ENCODE measurements around the gene ATRAID. TPM values are rescaled to one million over a fixed set of nuclear protein-coding genes. Genes with fewer than 3 reads are reported as not detected.

The ATRAID gene
- total and polyA plus RNA-seq, 4 donors = 93.3 to 198 (median 107) TPM

- H3K27ac ChIP-seq (ENCODE audit: low read depth, low read length) = peak within 1 kb of the TSS; percentile 79
- WGBS (ENCODE audit: insufficient coverage) = under 1% methylated on average over 69 of the region's 72 CpGs
- peak; percentile 57 to 95 (median 76) for DNase-seq (ENCODE audit: low read depth in 4 of 6, low spot score in 6 of 6)
Observed at GRCh38 chr2:27217173-27218121, 5.6 kb downstream of the ATRAID start, which contains the start of gene CAD. Gene CAD, plus strand, starts transcription at chr2:27217369. Its CDS starts 183 bp downstream, at chr2:27217552.

GRCh38 chr2:27218614-27219013 lies 6.8 kb downstream of the ATRAID start:
- no peak overlapping the region for H3K27ac ChIP-seq (ENCODE audit: low read depth, low read length)
- peaks cover 11% of the 10 kb centered on the region for H3K4me1 ChIP-seq (ENCODE audit: control insufficient read depth, insufficient read depth, low read length)
- H3K9me3 ChIP-seq (ENCODE audit: control insufficient read depth, insufficient read depth, low read length) = no peaks in the 10 kb centered on the region
- H3K36me3 ChIP-seq (ENCODE audit: control insufficient read depth, insufficient read depth, low read length) = peaks cover 35% of the 10 kb centered on the region
- no peaks in the 10 kb centered on the region for H3K27me3 ChIP-seq (ENCODE audit: control insufficient read depth, insufficient read depth, low read length)
- DNase-seq (ENCODE audit: low read depth in 4 of 6, low spot score in 6 of 6) = no peak
- H3K4me3 ChIP-seq (ENCODE audit: low read depth, low read length) = no peak overlapping the region
- no CpG with 5 or more reads among the region's 4 CpGs for WGBS (ENCODE audit: insufficient coverage)

More at GRCh38 chr2:27217173-27218121, 5.6 kb downstream of the ATRAID start, which contains the start of gene CAD:
- H3K4me3 ChIP-seq (ENCODE audit: low read depth, low read length) = peak within 1 kb of the TSS; percentile 83
- H3K27me3 ChIP-seq (ENCODE audit: control insufficient read depth, insufficient read depth, low read length) = no peaks in the 10 kb centered on the region
- peaks cover 23% of the 10 kb centered on the region for H3K36me3 ChIP-seq (ENCODE audit: control insufficient read depth, insufficient read depth, low read length)
- no peaks in the 10 kb centered on the region for H3K9me3 ChIP-seq (ENCODE audit: control insufficient read depth, insufficient read depth, low read length)
- H3K4me1 ChIP-seq (ENCODE audit: control insufficient read depth, insufficient read depth, low read length) = peaks cover 16% of the 10 kb centered on the region

- no CpG with 5 or more reads among the region's 2 CpGs for WGBS (ENCODE audit: insufficient coverage)
- no peaks in the 10 kb centered on the region for H3K9me3 ChIP-seq (ENCODE audit: control insufficient read depth, insufficient read depth, low read length)
- no peak overlapping the region for H3K27ac ChIP-seq (ENCODE audit: low read depth, low read length)
- no peak for DNase-seq (ENCODE audit: low read depth in 4 of 6, low spot score in 6 of 6)
- H3K27me3 ChIP-seq (ENCODE audit: control insufficient read depth, insufficient read depth, low read length) = no peaks in the 10 kb centered on the region
- peaks cover 11% of the 10 kb centered on the region for H3K4me1 ChIP-seq (ENCODE audit: control insufficient read depth, insufficient read depth, low read length)
- H3K36me3 ChIP-seq (ENCODE audit: control insufficient read depth, insufficient read depth, low read length) = peaks cover 39% of the 10 kb centered on the region
- H3K4me3 ChIP-seq (ENCODE audit: low read depth, low read length) = no peak overlapping the region
Observed at GRCh38 chr2:27219091-27219490, 7.2 kb downstream of the ATRAID start.

GRCh38 chr2:27220091-27220490 lies 8.2 kb downstream of the ATRAID start:
- H3K27me3 ChIP-seq (ENCODE audit: control insufficient read depth, insufficient read depth, low read length) = no peaks in the 10 kb centered on the region
- WGBS (ENCODE audit: insufficient coverage) = 100% methylated on average over 1 of the region's 7 CpGs
- no peaks in the 10 kb centered on the region for H3K9me3 ChIP-seq (ENCODE audit: control insufficient read depth, insufficient read depth, low read length)
- no peak for DNase-seq (ENCODE audit: low read depth in 4 of 6, low spot score in 6 of 6)
- peaks cover 49% of the 10 kb centered on the region for H3K36me3 ChIP-seq (ENCODE audit: control insufficient read depth, insufficient read depth, low read length)
- no peak overlapping the region for H3K4me3 ChIP-seq (ENCODE audit: low read depth, low read length)
- no peak overlapping the region for H3K27ac ChIP-seq (ENCODE audit: low read depth, low read length)
- H3K4me1 ChIP-seq (ENCODE audit: control insufficient read depth, insufficient read depth, low read length) = peaks cover 11% of the 10 kb centered on the region

DNA sequence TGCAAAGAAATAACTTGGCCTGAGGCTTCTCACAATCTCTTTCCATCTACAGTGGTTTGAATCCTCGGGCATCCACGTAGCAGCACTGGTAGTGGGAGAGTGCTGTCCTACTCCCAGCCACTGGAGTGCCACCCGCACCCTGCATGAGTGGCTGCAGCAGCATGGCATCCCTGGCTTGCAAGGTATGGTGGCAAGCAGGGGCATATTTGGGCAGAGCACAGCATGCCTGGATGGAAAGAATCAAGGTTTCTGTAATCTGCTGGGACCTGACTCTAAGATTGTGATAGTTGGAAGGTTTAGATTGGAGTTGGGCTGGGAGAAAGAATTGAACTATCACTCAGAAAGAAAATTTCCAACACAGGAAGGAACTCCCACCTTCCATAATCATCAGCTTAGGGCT lies 9.3 kb downstream of the ATRAID start:
- H3K27ac ChIP-seq (ENCODE audit: low read depth, low read length) = no peak overlapping the region
- peaks cover 60% of the 10 kb centered on the region for H3K36me3 ChIP-seq (ENCODE audit: control insufficient read depth, insufficient read depth, low read length)
- 100% methylated on average over 2 of the region's 3 CpGs for WGBS (ENCODE audit: insufficient coverage)
- H3K9me3 ChIP-seq (ENCODE audit: control insufficient read depth, insufficient read depth, low read length) = no peaks in the 10 kb centered on the region
- H3K4me3 ChIP-seq (ENCODE audit: low read depth, low read length) = no peak overlapping the region
- H3K4me1 ChIP-seq (ENCODE audit: control insufficient read depth, insufficient read depth, low read length) = peaks cover 11% of the 10 kb centered on the region
- no peak for DNase-seq (ENCODE audit: low read depth in 4 of 6, low spot score in 6 of 6)
- H3K27me3 ChIP-seq (ENCODE audit: control insufficient read depth, insufficient read depth, low read length) = no peaks in the 10 kb centered on the region

DNA sequence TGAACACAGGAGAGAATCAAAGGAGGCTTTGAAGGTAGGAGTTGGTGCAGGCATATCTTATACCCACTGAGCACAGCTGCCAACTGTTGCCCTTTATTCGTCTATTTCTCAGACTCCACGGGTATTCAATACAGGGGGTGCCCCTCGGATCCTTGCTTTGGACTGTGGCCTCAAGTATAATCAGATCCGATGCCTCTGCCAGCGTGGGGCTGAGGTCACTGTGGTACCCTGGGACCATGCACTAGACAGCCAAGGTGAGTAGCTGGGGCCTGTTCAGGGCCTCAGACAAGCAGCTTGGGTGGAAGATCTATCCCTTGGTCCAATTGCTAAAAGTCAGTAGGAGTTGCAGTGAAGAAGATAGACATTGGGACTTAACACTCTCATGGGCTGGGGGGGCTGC lies 10.6 kb downstream of the ATRAID start:
- no peaks in the 10 kb centered on the region for H3K9me3 ChIP-seq (ENCODE audit: control insufficient read depth, insufficient read depth, low read length)

DNA sequence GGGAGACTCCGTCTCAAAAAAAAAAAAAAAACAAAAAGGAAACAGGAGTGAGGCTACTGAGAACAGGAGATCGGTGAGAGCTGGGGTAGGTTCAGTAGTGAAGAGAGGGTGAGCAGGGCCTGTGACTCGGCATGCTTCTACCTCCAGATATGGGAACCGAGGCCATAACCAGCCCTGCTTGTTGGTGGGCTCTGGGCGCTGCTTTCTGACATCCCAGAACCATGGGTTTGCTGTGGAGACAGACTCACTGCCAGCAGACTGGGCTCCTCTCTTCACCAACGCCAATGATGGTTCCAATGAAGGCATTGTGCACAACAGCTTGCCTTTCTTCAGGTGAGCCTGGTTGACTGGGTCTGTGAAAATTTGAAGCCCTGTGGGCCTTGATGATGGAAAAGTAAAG lies 11.6 kb downstream of the ATRAID start:
- Histone ChIP-seq H3K27me3 (ENCODE audit: control insufficient read depth, insufficient read depth, low read length) (no peaks in the 10 kb centered on the region), H3K36me3 (ENCODE audit: control insufficient read depth, insufficient read depth, low read length) (peaks cover 68% of the 10 kb centered on the region)

More for the DNA sequence above, 10.6 kb downstream of the ATRAID start:
- H3K4me3 ChIP-seq (ENCODE audit: low read depth, low read length) = no peak overlapping the region
- WGBS (ENCODE audit: insufficient coverage) = 100% methylated on average over 5 of the region's 5 CpGs
- no peak overlapping the region for H3K27ac ChIP-seq (ENCODE audit: low read depth, low read length)
- H3K36me3 ChIP-seq (ENCODE audit: control insufficient read depth, insufficient read depth, low read length) = peaks cover 68% of the 10 kb centered on the region
- DNase-seq (ENCODE audit: low read depth in 4 of 6, low spot score in 6 of 6) = no peak
- H3K27me3 ChIP-seq (ENCODE audit: control insufficient read depth, insufficient read depth, low read length) = no peaks in the 10 kb centered on the region
- peaks cover 4% of the 10 kb centered on the region for H3K4me1 ChIP-seq (ENCODE audit: control insufficient read depth, insufficient read depth, low read length)

GRCh38 chr2:27225526-27225925 lies 13.7 kb downstream of the ATRAID start:
- H3K27me3 ChIP-seq (ENCODE audit: control insufficient read depth, insufficient read depth, low read length) = no peaks in the 10 kb centered on the region
- peaks cover 76% of the 10 kb centered on the region for H3K36me3 ChIP-seq (ENCODE audit: control insufficient read depth, insufficient read depth, low read length)
- WGBS (ENCODE audit: insufficient coverage) = 92% methylated on average over 6 of the region's 9 CpGs
- H3K9me3 ChIP-seq (ENCODE audit: control insufficient read depth, insufficient read depth, low read length) = no peaks in the 10 kb centered on the region
- no peak overlapping the region for H3K27ac ChIP-seq (ENCODE audit: low read depth, low read length)
- H3K4me1 ChIP-seq (ENCODE audit: control insufficient read depth, insufficient read depth, low read length) = no peaks in the 10 kb centered on the region
- no peak overlapping the region for H3K4me3 ChIP-seq (ENCODE audit: low read depth, low read length)
- no peak for DNase-seq (ENCODE audit: low read depth in 4 of 6, low spot score in 6 of 6)

More for the DNA sequence above, 11.6 kb downstream of the ATRAID start:
- Histone ChIP-seq H3K9me3 (ENCODE audit: control insufficient read depth, insufficient read depth, low read length) (no peaks in the 10 kb centered on the region), H3K4me3 (ENCODE audit: low read depth, low read length) (no peak overlapping the region), H3K4me1 (ENCODE audit: control insufficient read depth, insufficient read depth, low read length) (no peaks in the 10 kb centered on the region), H3K27ac (ENCODE audit: low read depth, low read length) (no peak overlapping the region)
- DNase-seq (ENCODE audit: low read depth in 4 of 6, low spot score in 6 of 6) = no peak
- 94% methylated on average over 6 of the region's 6 CpGs for WGBS (ENCODE audit: insufficient coverage)

- no peaks in the 10 kb centered on the region for H3K4me1 ChIP-seq (ENCODE audit: control insufficient read depth, insufficient read depth, low read length)
- peaks cover 83% of the 10 kb centered on the region for H3K36me3 ChIP-seq (ENCODE audit: control insufficient read depth, insufficient read depth, low read length)
- no CpG with 5 or more reads among the region's 2 CpGs for WGBS (ENCODE audit: insufficient coverage)
- DNase-seq (ENCODE audit: low read depth in 4 of 6, low spot score in 6 of 6) = no peak
- H3K4me3 ChIP-seq (ENCODE audit: low read depth, low read length) = no peak overlapping the region
- no peaks in the 10 kb centered on the region for H3K9me3 ChIP-seq (ENCODE audit: control insufficient read depth, insufficient read depth, low read length)
- no peak overlapping the region for H3K27ac ChIP-seq (ENCODE audit: low read depth, low read length)
- no peaks in the 10 kb centered on the region for H3K27me3 ChIP-seq (ENCODE audit: control insufficient read depth, insufficient read depth, low read length)
Observed at GRCh38 chr2:27227501-27227900, 15.7 kb downstream of the ATRAID start.

GRCh38 chr2:27231921-27232320 lies 20.1 kb downstream of the ATRAID start:
- Histone ChIP-seq H3K4me3 (ENCODE audit: low read depth, low read length) (no peak overlapping the region), H3K36me3 (ENCODE audit: control insufficient read depth, insufficient read depth, low read length) (peaks cover 83% of the 10 kb centered on the region), H3K27me3 (ENCODE audit: control insufficient read depth, insufficient read depth, low read length) (no peaks in the 10 kb centered on the region), H3K4me1 (ENCODE audit: control insufficient read depth, insufficient read depth, low read length) (no peaks in the 10 kb centered on the region), H3K27ac (ENCODE audit: low read depth, low read length) (no peak overlapping the region), H3K9me3 (ENCODE audit: control insufficient read depth, insufficient read depth, low read length) (no peaks in the 10 kb centered on the region)
- DNase-seq (ENCODE audit: low read depth in 4 of 6, low spot score in 6 of 6) = no peak
- WGBS (ENCODE audit: insufficient coverage) = 97% methylated on average over 13 of the region's 13 CpGs
